Hindlimb muscle (tissue), 1 donor: Measurements from ENCODE around the gene NME1. TPM values are rescaled to one million over a fixed set of nuclear protein-coding genes. Genes with fewer than 3 reads are reported as not detected.
"Not testable (repeated sequence)": the region's sequence is repeated elsewhere in the genome, so short reads cannot be mapped to it uniquely, and the experiment has no call there.

Experiments
- DNase-seq: peaks from one replicate; pipeline ENCODE4 v3.0.0-alpha.2; 2013
- polyA plus RNA-seq: library from polyadenylated mRNA; unstranded; fragments of 120-200 nt; gene quantifications from one replicate; pipeline ENCODE4 v1.2.1, GENCODE V29; 2013; ENCODE audit not compliant: insufficient read length

The NME1 gene
- polyA plus RNA-seq: 47.7 TPM

- peak; percentile 97 for DNase-seq
Measured at GRCh38 chr17:51153210-51154072, at the start of gene NME1. NME1 (plus strand) TSS chr17:51153559; CDS start chr17:51155655, 2,096 bp downstream.

GRCh38 chr17:51107778-51108177, 45.6 kb upstream of the NME1 start:
- no peak for DNase-seq

GRCh38 chr17:51112303-51113222, 40.8 kb upstream of the NME1 start:
- not testable (repeated sequence) for DNase-seq

- no peak for DNase-seq
Measured at GRCh38 chr17:51115179-51115578, 38.2 kb upstream of the NME1 start.

GRCh38 chr17:51118330-51119195, 34.8 kb upstream of the NME1 start:
- DNase-seq: no peak

- peak; percentile 69 for DNase-seq
Measured at GRCh38 chr17:51119415-51120356, 33.7 kb upstream of the NME1 start.

GRCh38 chr17:51120357-51120738, 33.0 kb upstream of the NME1 start:
- DNase-seq: peak; percentile 63

- DNase-seq: peak; percentile 97
Measured at GRCh38 chr17:51120739-51121619, 32.4 kb upstream of the NME1 start, which contains the start of gene SPAG9. SPAG9 (minus strand) TSS chr17:51120868; CDS start chr17:51120656, 212 bp downstream.

- peak; percentile 65 for DNase-seq
Measured at GRCh38 chr17:51121620-51122472, 31.5 kb upstream of the NME1 start.

GRCh38 chr17:51122473-51123115, 30.8 kb upstream of the NME1 start:
- DNase-seq: not testable (repeated sequence)

GRCh38 chr17:51124640-51125503, 28.5 kb upstream of the NME1 start:
- no peak for DNase-seq

- no peak for DNase-seq
Measured at GRCh38 chr17:51128076-51128475, 25.3 kb upstream of the NME1 start.

- DNase-seq: no peak
Measured at GRCh38 chr17:51132964-51133319, 20.4 kb upstream of the NME1 start.

GRCh38 chr17:51133365-51133764, 20.0 kb upstream of the NME1 start:
- no peak for DNase-seq

- DNase-seq: no peak
Measured at GRCh38 chr17:51135956-51136355, 17.4 kb upstream of the NME1 start.

GRCh38 chr17:51142597-51142996, 10.8 kb upstream of the NME1 start:
- DNase-seq: no peak

- DNase-seq: no peak
Measured at GRCh38 chr17:51144266-51145022, 8.9 kb upstream of the NME1 start.
